Islet of Langerhans (tissue), 1 donor: ENCODE data around the gene FNDC3A.
A peak's percentile ranks its signal among the peaks of the same experiment; 100 is the strongest.
"Not testable (repeated sequence)": the region's sequence is repeated elsewhere in the genome, so short reads cannot be mapped to it uniquely, and the experiment has no call there.

Experiments
- FAIRE-seq: peaks from one replicate; lab custom pipeline; 2011; peaks lifted over from hg19 to GRCh38; lab: Jason Lieb, UNC

Gene FNDC3A

DNA sequence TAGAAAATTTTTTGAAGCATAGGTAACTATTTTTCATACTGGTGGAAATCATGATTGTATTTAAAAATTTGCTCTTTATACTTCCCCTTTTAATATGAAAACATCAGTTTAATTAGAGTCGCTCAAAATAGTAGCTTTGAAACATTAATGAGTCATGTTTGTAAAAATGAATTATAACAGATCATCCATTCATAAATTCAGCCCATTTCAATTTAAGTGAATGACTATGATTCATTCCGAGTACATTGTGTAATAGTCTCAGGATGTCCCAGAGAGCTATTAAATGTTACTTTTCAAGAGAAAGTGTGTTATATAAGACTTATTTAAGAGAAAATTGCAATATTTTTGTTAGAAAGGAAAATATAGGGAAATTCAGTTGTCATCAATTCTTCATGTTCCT, 111.0 kb downstream of the FNDC3A start:
- peak; percentile 93 for FAIRE-seq

DNA sequence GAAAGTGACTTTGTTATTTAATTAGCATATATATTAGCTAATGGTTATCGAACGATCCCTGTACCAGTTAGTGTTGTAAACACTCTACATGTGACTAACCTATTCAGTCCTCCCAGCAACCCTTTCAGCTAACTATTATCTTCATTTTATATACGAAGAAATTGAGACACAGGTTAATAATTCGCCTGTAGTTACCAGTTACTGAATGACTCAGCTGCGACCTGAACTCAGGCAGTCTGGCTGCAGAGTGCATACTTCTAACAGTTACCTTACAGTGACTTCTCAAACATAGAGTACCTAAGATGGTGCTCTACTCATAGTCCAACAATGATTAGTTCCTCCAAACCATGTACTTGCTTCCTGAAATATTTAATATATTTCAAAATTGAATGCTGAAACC, 117.7 kb downstream of the FNDC3A start:
- no peak for FAIRE-seq

DNA sequence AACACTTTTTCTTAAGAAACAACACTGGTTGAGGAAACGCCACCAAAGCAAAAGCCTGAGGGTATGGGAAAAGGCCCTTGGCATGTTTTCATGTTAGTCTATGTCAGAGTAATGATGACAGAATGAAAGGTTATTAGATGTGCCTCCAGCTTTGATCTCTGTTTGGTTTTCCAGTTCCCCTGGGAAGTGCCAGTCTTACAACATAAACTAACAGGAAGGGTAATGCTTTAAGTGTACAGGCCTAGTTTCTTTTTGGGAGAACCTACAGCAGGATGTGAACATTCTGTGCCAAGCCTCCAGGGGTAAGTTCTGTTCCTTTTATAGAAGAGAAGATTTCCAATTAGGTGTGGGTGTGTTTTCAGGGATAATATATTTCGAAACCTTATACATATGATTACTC, 121.7 kb downstream of the FNDC3A start:
- FAIRE-seq, result peak; percentile 81

DNA sequence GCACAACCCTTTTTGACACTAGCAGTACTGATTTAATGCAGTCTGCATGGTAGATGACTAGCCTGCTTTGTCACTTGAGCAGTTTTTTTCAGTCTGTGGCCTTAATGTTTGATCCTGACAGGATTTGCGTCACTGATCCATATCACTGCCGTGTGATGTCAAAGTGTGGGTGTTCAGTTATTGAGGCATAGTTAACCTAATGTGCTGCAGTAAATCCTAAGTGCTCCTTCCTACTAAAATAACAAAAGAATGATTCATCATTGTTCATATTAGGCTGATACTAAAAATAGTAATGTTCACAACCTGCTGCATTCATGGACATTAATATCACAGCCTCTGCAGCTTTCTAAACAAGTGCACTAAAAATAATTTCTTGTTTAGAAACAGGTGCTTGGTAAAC, 122.5 kb downstream of the FNDC3A start:
- FAIRE-seq, result peak; percentile 100

DNA sequence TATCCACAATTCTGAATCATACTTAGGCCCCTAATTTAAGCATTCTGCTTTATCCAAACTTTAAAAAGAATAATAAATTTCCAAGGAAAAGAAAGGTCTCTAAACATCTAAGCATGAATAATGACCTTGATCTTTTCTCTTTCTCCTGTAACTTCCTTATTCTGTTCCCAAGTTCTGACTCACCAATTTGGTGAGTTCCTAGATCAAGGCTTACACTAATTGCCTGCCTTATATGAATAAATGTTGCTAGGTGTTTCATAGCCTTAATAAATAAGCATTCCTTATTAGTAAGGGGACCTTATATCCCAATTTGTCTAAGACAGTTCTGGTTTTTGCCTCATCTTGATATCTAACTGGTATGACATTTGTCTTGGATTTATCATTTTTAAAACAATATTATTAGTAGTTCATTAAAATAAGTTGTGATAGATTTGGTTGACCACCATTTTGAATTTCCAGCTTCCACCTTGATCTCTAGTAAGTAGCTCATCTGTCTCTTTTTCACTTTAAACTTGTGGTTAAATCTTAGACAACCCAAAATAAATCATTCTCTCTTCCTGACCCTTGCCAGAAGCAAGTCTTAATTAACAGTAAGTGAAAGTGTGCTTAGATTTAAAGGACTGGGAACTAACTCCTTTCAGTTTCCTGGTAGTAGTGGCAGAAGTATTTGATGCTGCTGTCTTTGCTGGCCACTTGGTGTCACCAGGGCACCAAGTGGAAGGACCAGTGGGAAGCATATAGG, 123.2 kb downstream of the FNDC3A start:
- peak; percentile 89 for FAIRE-seq

DNA sequence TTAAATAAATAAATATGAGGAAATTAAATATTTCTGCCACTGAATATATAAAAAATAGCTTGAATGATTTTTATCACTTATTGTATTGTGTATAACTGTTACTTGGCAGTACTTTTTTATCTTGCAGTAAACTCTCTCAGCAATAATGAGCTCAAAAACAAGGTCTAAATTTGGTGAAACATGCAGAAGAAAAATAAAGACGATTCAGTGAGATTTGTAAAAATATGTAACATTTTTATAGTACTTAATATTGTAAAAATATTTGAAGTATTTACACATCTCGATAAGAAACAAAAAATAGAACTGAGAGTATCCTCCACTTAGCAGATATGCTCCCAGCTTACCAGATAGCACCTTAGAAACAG, 123.8 kb downstream of the FNDC3A start:
- FAIRE-seq, result peak; percentile 96

DNA sequence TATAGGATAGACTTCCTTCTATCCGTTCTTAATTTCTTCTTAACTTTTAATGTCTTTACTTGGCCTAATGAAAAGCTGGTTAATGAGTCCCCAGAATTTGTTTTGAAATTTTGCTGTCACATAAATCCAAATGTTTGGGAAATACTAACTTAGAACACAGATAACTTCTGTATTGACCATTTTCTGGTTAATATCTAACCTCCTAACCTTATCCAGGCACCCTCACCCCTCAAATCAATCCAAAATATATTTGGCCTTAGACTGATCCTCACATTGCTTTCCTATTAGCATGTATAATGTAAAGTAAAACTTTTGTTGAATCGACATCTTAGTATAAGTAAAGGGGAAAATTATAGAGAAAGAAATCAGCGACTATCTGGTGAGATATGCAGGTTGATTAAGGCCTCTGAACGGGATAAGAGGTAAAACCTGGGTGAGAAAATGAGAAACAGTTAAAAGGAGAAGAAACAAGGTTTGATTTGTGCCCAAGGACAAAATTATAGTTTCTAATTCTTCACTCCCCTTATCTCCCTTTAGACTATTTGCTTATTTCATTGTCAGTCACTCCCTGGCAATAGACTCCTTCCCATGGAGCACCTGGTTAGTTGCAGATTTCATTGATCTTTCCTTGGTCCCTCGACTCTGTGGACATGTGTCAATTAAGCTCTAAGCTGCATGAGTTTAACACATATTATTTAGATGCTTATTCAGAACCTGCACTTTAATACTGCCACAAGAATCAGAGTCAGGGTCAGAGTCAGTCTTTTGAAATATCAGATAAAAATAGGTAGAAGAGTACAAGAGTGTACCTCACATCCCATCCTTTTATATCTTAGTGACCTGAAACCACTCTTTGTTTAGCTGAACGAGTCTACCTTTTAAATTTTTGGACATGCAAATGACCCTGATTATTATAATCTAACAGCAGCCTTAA, 125.2 kb downstream of the FNDC3A start:
- FAIRE-seq, result no peak

DNA sequence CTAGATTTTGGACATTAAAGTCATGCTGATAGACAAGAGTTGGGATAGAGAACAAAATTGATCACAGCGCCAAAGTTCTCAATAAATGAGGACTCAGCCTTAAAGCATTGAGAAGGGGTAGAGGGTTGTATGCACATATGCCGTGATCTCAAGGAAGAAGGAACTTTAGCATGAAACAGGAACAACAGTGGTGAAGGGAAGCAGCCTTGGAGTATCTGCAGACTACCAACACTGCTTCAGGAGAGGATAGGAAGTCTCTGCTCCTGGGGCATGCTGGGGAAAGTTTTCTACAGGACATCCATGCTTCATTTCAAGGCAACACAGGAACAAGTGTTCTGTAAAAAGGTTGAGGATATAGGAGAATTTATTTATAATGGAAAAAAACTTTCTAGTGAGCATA, 132.5 kb downstream of the FNDC3A start:
- no peak for FAIRE-seq

DNA sequence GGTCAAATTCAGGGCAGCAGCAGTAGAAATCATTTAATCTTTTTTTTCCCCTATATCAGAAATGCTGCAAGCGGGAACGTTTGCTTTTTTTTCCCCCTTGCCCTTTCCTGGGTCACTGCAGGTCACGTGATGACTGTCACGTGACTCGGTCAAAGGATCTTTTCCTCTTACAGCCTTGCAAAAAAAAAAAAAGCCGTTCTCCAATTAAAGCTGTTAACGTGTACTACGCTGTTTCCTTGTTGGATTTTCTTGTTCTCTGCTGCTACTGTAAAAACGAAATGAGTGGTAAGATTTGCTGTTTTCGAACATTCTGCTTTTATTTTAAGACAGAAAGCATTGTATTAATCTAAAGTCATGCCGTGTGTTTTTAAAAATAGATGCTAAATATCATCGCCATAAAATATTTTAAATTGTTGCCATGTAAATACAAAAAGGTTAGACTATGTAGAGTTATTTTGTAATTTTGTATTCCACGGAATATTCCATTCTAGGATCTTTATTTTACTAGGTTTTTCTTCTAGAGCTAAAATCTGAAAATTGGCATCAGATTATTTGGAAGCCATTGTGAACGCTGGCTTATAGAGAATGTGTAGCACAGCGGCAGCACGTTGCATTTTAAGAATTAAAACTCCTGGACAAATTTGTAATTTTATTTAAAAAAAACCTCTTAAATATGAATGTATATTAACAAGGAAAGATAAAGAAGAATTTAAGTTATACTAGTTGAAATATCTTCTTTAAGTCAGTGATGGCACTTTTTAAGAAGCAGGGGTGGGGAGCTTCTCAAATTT, 134.6 kb downstream of the FNDC3A start:
- peak; percentile 99 for FAIRE-seq

DNA sequence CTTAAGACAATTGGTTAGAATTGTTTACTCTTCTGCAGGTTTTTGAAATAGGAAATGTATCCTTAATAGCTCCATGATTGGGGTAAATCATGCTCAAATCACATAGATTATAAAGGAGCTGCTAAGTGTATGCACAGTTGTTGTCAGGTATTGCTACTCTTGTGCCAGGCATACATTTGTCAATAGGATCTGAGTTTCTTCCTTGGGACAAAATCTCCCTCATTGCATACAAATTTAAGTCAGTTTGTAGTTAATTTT, 135.1 kb downstream of the FNDC3A start:
- FAIRE-seq, result no peak

DNA sequence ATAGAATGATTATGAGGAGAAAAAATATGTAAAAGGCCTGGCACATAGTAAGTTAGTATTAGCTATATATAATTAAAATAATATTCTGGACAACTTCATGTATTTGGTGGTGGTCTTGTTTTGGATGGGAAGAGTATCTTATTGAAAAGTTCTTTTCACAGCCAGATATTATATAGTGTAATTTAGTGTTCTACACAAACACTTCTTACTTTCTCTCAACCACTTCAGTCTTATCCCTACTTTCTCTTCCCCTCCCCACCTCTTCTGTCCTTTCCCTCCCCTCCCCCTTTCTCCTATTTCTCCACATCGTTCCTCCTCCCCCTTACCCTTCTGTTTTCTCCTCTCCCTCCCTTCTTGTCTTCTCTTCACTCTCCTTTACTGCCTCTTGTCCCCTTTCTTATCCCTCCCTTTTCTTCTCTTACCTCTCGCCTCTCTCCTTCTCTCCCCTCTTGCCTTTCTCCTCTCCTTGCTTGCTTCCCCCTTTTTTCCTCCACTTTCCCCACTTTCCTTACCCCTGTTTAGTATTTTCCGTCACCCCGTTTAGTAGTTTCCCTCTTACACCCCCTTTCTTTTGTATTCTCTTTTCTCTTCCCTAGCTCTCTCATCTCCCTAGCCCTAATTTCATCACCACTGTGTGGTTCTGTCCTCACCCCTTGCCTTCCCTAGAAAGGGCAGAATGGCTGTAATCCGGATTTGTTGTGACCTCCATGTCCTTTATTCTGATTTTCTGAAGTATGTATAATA, 137.2 kb downstream of the FNDC3A start:
- FAIRE-seq, result no peak

DNA sequence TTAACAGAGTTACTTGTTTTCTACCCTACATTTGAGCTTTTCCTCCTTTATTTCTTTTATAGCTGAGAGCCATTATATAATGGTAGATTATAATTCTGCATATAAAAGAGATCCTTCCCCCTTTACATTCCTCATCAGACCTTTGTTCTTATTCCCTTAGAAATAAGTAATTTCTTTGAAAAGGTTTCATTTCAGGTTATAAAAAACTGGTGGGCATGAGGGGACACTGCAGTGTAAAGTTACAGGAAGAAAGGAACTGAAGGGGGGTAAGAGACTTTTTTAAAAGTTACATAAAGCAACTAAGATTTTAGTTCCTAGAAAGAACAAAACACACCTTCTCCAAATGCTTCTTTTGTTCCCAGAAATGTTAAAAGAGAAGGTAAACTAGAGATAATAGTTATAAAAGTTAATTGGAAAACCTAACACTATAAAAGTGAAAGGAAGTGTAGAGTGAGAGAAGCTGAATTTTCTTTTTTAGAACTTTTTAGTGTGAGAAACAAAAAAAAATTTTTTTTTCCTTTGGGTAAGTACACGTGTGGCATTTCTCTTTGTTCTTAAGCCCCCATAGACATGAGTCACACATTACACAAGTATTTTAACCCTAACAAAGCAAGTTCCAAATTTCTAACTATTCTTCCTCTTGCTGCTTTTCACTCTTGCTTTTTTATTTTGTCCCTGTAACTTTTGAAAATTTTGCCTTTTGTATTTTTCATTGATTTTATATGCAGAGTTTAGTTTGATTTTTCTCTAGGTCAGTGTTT, 138.0 kb downstream of the FNDC3A start:
- FAIRE-seq, result peak; percentile 93

DNA sequence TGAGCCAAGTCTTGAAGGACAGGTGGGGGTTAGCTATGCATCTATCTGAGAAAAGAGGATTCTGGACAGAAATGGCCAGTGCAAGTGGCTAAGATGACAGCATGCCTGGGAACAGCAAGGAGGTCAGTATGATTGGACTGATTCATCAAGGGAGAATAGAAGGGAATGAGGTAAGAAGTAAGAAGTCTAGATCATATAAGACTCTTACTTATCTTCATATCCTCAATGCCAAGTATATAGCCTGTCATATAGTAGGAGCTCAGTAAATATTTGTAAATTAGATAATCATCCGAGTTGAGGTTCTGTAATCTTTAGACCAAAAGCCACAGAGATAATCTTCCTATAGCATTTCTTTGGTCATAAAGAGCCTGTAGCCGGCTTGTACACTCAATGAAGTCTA, 141.2 kb downstream of the FNDC3A start:
- FAIRE-seq, result no peak

DNA sequence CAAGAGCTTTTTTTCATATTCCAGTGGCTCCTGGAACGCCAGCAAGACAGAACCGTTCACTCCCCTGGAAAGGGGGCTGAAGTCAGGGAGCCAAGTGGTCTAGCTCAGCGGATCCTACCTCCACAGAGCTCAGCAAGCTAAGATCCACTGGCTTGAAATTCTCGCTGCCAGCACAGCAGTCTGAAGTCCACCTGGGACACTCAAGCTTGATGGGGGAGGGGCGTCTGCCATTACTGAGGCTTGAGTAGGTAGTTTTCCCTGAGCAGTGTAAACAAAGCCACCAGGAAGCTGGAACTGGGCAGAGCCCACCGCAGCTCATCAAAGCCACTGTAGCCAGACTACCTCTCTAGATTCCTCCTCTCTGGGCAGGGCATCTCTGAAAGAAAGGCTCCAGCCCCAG, 142.7 kb downstream of the FNDC3A start:
- FAIRE-seq, result not testable (repeated sequence)

DNA sequence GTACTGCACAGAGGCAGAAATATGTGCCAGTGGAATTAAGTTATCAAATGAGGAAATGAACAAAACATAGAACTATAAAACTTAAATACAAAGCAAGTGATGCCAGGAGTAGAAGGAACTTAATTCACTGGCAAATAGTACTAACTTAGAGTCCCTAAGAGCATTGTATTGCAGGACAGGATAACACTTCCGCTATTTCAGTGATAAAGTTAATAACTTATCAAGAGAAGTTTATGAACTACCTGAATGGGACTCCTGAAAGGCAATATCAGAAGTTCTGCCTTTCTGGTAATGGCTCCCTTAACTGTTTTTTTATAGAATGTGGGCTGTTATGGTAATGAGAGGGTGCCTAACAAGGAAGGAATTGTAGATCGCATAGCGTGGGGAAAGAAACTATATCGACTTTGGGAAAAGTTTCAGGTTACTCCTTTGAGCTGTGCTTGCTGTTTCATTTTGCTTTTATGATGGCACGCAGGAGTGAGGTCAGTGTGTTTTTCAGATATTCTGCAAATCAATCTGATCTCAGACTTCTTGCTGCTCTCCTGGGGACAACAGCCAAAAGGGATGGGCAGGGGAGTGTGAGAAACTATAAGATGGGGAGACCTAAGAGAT, 149.1 kb downstream of the FNDC3A start:
- no peak for FAIRE-seq

DNA sequence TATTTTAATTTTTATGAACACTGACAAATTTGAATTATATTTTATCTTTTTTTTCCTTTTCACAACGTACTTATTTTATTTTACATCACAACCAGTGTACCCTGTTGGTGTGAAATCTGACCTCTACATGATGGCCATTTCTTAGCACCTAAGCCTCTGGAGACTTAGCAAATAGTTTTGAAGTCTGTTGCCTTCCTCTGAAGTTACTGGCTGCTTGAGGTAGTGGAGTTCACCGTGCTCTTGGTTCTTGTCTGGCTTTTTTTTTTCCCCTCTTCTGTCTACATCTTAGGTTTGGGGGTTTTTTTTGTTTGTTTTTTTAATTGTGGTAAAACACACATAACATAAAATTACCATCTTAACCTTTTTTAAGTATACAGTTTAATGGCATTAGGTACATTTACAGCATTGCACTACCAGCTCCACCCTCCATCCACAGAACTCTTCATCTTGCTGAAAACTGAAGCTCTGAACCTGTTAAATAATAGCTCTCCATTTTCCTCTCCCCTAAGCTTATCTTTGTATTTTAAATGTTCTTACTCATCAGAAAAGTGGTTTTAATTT, 150.3 kb downstream of the FNDC3A start:
- FAIRE-seq, result no peak

DNA sequence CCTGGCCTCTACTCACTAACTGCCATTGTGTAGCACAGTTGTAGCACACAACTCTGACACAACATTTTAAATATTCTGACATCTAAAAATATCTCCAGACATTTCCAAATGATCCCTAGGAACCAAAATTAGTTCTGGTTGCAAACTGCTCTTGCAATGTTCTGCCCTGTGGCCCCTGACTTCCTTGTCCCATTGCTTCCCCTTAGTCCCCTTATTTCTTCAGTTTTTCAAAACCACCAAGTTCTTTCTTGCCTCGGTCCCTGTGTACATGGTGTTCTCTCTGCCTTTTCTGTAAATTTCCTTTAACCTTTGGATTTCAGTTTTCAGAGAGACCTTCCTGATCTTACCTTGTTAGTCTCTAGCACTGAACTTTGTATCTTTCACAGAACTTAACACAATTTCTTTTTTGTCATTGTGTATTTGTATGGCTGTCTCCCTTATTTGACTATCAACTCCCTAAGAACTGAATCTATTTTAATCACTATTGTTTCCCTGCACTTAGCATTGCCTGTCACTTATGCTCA, 156.8 kb downstream of the FNDC3A start:
- FAIRE-seq, result no peak

DNA sequence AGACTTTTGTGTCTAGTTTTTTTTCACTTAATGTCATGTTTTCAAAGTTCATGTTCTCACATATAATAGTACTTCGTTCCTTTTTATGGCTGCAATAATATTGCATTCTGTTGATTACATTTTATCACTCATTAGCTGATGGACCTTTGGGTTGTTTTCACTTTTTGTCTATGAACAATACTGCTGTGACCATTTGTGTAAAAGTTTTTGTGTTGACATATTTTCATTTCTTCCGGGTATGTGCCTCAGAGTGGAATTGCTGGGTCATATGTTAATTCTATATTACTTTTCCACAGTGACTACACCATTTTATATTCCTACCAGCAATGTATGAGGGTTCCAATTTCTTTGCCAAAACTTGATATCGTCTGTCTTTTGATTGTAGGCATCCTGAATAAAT, 158.6 kb downstream of the FNDC3A start:
- no peak for FAIRE-seq

DNA sequence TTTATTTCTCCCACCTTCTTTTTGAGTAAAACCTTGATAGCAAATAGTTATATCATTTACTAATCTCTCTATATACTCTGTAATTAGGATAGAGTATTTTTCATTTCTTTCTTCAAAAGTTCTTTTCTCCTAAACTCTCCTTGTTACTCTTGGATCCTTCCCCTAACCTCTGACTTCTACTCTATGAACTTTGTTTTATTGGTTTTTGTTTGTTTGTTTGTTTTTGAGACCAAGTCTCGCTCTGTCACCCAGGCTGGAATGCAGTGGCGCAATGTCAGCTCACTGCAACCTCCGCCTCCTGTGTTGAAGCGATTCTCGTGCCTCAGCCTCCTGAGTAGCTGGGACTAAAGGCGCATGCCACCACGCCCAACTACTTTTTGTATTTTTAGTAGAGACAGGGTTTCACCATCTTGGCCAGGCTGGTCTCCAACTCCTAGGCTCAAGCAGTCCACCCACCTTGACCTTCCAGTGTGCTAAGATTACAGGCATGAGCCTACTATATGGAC, 161.5 kb downstream of the FNDC3A start:
- FAIRE-seq, result not testable (repeated sequence)

DNA sequence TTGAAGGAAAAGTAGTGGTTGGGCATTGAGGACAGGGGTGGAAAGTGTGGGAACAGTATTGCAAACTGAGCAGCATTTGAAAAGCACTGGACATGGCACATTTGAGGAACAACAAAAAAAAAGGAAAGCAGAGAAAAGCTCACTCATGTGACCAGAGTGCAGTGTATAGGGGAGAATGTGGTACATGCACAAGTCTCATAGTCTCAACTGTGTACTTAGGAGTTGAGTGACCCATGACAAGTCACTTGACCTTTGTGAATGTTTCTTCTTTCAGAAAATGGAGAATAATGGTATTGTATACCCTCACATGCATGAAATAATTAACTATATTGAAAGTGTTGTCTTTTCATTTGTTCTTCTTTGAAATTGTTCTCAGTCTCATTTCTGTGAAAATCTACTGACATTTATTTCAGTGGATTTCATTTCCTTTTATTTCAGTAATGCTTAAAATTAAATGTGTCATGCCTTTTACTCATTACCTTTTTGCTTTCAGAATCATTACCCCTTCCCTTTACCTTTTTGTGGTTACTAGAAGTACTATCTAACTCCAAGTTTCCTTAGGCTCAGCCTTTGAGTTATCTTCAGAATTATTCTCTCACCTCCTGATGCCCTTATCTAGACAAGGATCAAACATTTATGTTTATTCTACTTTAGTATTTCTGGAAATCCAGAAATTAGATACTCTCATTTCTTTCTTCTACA, 165.3 kb downstream of the FNDC3A start:
- no peak for FAIRE-seq
